Gastrocnemius medialis (tissue), 4 donors: ENCODE measurements around the gene CUL4B.

Experiments used
- POLR2A ChIP-seq, 2 donors: fragments of 450-650 bp; IDR thresholded peaks; one replicate each; pipeline ENCODE4 v1.6.1; 2017; ENCODE audit warnings: antibody characterized with exemption in 2 of 2, mild to moderate bottlenecking in 2 of 2, moderate library complexity in 2 of 2
- TF ChIP-seq, protein P1 (sequence below), 5 experiments: fragments of 450-650 bp in 3 of 5; fragments of 200-600 bp in 2 of 5; sonication (generic) in 2 of 5; IDR thresholded peaks in 4 of 5; conservative IDR thresholded peaks in 1 of 5; 1 replicate in 4 of 5; 2 replicates in 1 of 5; pipeline ENCODE4 v1.5.1; 2016 to 2019; ENCODE audit warnings: antibody characterized with exemption in 5 of 5, mild to moderate bottlenecking in 3 of 5, moderate library complexity in 3 of 5

DNA sequence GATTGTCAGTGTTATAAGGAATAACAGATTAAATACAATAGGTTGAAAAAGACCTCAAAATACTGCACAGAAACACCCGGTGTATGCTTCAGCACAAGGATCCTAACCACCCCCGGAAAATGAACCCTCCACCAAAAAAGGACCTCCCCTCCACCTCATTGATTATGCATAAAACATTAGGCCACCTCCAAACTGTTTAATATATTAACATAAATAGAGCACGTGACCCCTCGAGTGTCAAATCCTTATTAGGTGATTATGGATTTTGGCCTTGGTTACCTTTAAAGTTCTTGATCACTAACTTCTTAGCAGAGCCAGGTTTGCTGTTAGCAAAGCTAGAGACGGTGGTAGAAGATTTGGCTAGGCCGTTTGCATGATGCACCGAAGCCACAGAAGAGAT lies 958 bp downstream of the CUL4B start:
- TF ChIP-seq, protein P1, sequence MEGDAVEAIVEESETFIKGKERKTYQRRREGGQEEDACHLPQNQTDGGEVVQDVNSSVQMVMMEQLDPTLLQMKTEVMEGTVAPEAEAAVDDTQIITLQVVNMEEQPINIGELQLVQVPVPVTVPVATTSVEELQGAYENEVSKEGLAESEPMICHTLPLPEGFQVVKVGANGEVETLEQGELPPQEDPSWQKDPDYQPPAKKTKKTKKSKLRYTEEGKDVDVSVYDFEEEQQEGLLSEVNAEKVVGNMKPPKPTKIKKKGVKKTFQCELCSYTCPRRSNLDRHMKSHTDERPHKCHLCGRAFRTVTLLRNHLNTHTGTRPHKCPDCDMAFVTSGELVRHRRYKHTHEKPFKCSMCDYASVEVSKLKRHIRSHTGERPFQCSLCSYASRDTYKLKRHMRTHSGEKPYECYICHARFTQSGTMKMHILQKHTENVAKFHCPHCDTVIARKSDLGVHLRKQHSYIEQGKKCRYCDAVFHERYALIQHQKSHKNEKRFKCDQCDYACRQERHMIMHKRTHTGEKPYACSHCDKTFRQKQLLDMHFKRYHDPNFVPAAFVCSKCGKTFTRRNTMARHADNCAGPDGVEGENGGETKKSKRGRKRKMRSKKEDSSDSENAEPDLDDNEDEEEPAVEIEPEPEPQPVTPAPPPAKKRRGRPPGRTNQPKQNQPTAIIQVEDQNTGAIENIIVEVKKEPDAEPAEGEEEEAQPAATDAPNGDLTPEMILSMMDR (IDR thresholded peaks at IDR 0.05 in 4 of 5, conservative IDR thresholded peaks at IDR 0.05 in 1 of 5): no peak
- no peak for TF ChIP-seq POLR2A (IDR thresholded peaks at IDR 0.05)
